Breast epithelium (tissue), 4 donors: ENCODE measurements around the gene NKRF. TPM values are rescaled to one million over a fixed set of nuclear protein-coding genes. Genes with fewer than 3 reads are reported as not detected.

ENCODE experiments used
- DNase-seq, 2 donors: peaks; one replicate each; pipeline ENCODE4 v3.0.0-alpha.2; 2019; ENCODE audit warnings: low spot score in 2 of 2
- H3K27ac ChIP-seq, 2 donors: fragments of 200-600 bp; sonication (generic) in 1 of 2; one replicate each; pipeline ENCODE4 v1.5.1; 2016 to 2019; ENCODE audit warnings: mild to moderate bottlenecking in 1 of 2
- H3K27me3 ChIP-seq, 2 donors: fragments of 200-600 bp; sonication (generic) in 1 of 2; one replicate each; pipeline versions ENCODE4 v1.5.1 to v1.6.0; 2017 to 2019; ENCODE audit warnings: control low read depth in 1 of 2, mild to moderate bottlenecking in 1 of 2
- H3K36me3 ChIP-seq: fragments of 200-600 bp; one replicate; pipeline ENCODE4 v1.5.1; 2019
- H3K4me1 ChIP-seq, 2 donors: fragments of 200-600 bp; sonication (generic); one replicate each; pipeline ENCODE4 v1.5.1; 2016 to 2019; ENCODE audit warnings: control low read depth in 1 of 2
- H3K4me3 ChIP-seq, 3 donors: fragments of 200-600 bp; sonication (generic); 1 replicate in 2 of 3; 2 replicates in 1 of 3; pipeline ENCODE4 v1.5.1; 2016 to 2019; ENCODE audit warnings: mild to moderate bottlenecking in 3 of 3, moderate library complexity in 2 of 3
- H3K9me3 ChIP-seq, 2 donors: fragments of 200-600 bp; sonication (generic) in 1 of 2; one replicate each; pipeline ENCODE4 v1.5.1; 2016 to 2019; ENCODE audit warnings: control low read depth in 1 of 2
- CTCF ChIP-seq, 3 donors: fragments of 450-650 bp; IDR thresholded peaks; one replicate each; pipeline ENCODE4 v1.5.1; 2016 to 2017; ENCODE audit warnings: antibody characterized with exemption in 3 of 3, mild to moderate bottlenecking in 3 of 3, moderate library complexity in 3 of 3
- POLR2A ChIP-seq: fragments of 450-650 bp; IDR thresholded peaks from one replicate; pipeline ENCODE4 v1.6.1; 2016; ENCODE audit warnings: antibody characterized with exemption, mild to moderate bottlenecking, moderate library complexity
- POLR2AphosphoS5 ChIP-seq, 3 donors: sonication (generic); formaldehyde crosslinking; IDR thresholded peaks; one replicate each; pipeline ENCODE4 v1.6.1; 2017; ENCODE audit warnings: antibody characterized with exemption in 3 of 3
- intact Hi-C: fragments of 100-400 bp; cut with DNase I; formaldehyde crosslinking; loops from one replicate; pipeline ENCODE4 v1.15.1; 2023; ENCODE audit warnings: low total_unique reads
- total RNA-seq, 3 donors: library from RNA; depleted of rRNA; stranded (reverse); fragments of >200 nt; gene quantifications; one replicate each; pipeline ENCODE4 v1.1.0, GENCODE V29; 2016

Gene NKRF
- total RNA-seq, 3 donors from 2014 or later: 4.8 to 8.5 (median 8.2) TPM

- Histone ChIP-seq H3K36me3 (no peaks in the 10 kb centered on the region), H3K4me1 (no peaks in the 10 kb centered on the region), H3K4me3 (peak overlapping the region; percentile 65 to 74 (median 71)), H3K9me3 (no peaks in the 10 kb centered on the region), H3K27ac (peak overlapping the region; percentile 90), H3K27me3 (peaks cover 0 to 11% of the 10 kb centered on the region in 2 donors)
- no peak for DNase-seq
- intact Hi-C loops: no loop called here
- TF ChIP-seq POLR2AphosphoS5 (IDR thresholded peaks at IDR 0.05) (no peak), CTCF (IDR thresholded peaks at IDR 0.05) (no peak), POLR2A (no peak)
These were observed 780 bp upstream of the NKRF start for GRCh38 chrX:119607018-119607389.

GRCh38 chrX:119605464-119606279, 552 bp downstream of the NKRF start:
- H3K27me3 ChIP-seq: peaks cover 0 to 11% of the 10 kb centered on the region in 2 donors
- DNase-seq: no peak
- H3K9me3 ChIP-seq: no peaks in the 10 kb centered on the region
- H3K4me1 ChIP-seq: no peaks in the 10 kb centered on the region
- H3K36me3 ChIP-seq: no peaks in the 10 kb centered on the region
- H3K4me3 ChIP-seq: peak overlapping the region; percentile 65 to 74 (median 71)
- H3K27ac ChIP-seq: peak overlapping the region; percentile 90
- intact Hi-C loops: no loop called here
- TF ChIP-seq POLR2AphosphoS5 (IDR thresholded peaks at IDR 0.05) (no peak), POLR2A (no peak), CTCF (IDR thresholded peaks at IDR 0.05) (no peak)

GRCh38 chrX:119604766-119605463, 1.3 kb downstream of the NKRF start:
- H3K4me3 ChIP-seq: peak overlapping the region; percentile 65 to 74 (median 71)
- DNase-seq: no peak
- no peaks in the 10 kb centered on the region for H3K4me1 ChIP-seq
- TF ChIP-seq POLR2A (no peak), CTCF (IDR thresholded peaks at IDR 0.05) (no peak), POLR2AphosphoS5 (IDR thresholded peaks at IDR 0.05) (no peak)
- H3K27ac ChIP-seq: peak overlapping the region in 1 of 2 donors; percentile 90
- no peaks in the 10 kb centered on the region for H3K36me3 ChIP-seq
- H3K27me3 ChIP-seq: peaks cover 0 to 11% of the 10 kb centered on the region in 2 donors
- intact Hi-C loops: no loop called here
- no peaks in the 10 kb centered on the region for H3K9me3 ChIP-seq

GRCh38 chrX:119602701-119603255, 3.4 kb downstream of the NKRF start:
- H3K27me3 ChIP-seq: no peaks in the 10 kb centered on the region
- TF ChIP-seq POLR2A: no peak
- TF ChIP-seq POLR2AphosphoS5 (IDR thresholded peaks at IDR 0.05): no peak
- no peak for TF ChIP-seq CTCF (IDR thresholded peaks at IDR 0.05)
- H3K4me3 ChIP-seq: no peak overlapping the region
- no peaks in the 10 kb centered on the region for H3K4me1 ChIP-seq
- DNase-seq: no peak
- H3K36me3 ChIP-seq: no peaks in the 10 kb centered on the region
- H3K9me3 ChIP-seq: no peaks in the 10 kb centered on the region
- H3K27ac ChIP-seq: no peak overlapping the region
- intact Hi-C loops: no loop called here

- TF ChIP-seq POLR2AphosphoS5 (IDR thresholded peaks at IDR 0.05) (no peak), CTCF (IDR thresholded peaks at IDR 0.05) (no peak), POLR2A (no peak)
- no peaks in the 10 kb centered on the region for H3K36me3 ChIP-seq
- intact Hi-C loops: no loop called here
- H3K4me3 ChIP-seq: no peak overlapping the region
- H3K27ac ChIP-seq: no peak overlapping the region
- DNase-seq: no peak
- H3K9me3 ChIP-seq: no peaks in the 10 kb centered on the region
- H3K4me1 ChIP-seq: no peaks in the 10 kb centered on the region
- peaks cover 0 to 14% of the 10 kb centered on the region in 2 donors for H3K27me3 ChIP-seq
These were observed 16.4 kb downstream of the NKRF start for GRCh38 chrX:119589810-119590209.
